ENCODE data around the gene STAMBP.
A peak's percentile ranks its signal among the peaks of the same experiment; 100 is the strongest.

Gene STAMBP

DNA sequence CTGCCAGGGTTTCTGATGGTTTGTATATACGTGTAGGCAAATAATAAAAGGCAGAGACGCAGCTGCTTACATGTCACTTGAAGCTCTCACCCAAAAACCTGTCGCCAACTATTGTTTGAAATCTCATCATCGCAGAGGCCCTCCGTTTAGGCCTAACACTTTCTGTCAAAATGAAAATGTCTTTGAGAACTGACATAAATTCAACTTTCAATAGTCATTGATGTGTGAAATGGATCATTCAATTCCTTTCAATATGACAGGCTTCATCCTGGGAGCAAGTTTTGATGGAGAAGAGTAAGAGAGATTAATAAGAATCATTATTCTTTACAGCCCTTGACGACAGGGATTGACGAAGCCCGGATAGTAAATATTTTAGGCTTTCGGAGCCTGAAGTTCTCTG is 66.7 kb downstream of the STAMBP start:
- DNase-seq (ENCODE audit: low read depth, low spot score), result no peak
- TF ChIP-seq, protein P1, sequence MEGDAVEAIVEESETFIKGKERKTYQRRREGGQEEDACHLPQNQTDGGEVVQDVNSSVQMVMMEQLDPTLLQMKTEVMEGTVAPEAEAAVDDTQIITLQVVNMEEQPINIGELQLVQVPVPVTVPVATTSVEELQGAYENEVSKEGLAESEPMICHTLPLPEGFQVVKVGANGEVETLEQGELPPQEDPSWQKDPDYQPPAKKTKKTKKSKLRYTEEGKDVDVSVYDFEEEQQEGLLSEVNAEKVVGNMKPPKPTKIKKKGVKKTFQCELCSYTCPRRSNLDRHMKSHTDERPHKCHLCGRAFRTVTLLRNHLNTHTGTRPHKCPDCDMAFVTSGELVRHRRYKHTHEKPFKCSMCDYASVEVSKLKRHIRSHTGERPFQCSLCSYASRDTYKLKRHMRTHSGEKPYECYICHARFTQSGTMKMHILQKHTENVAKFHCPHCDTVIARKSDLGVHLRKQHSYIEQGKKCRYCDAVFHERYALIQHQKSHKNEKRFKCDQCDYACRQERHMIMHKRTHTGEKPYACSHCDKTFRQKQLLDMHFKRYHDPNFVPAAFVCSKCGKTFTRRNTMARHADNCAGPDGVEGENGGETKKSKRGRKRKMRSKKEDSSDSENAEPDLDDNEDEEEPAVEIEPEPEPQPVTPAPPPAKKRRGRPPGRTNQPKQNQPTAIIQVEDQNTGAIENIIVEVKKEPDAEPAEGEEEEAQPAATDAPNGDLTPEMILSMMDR (IDR thresholded peaks at IDR 0.05; ENCODE audit: low read depth, low read length), result no peak
- in situ Hi-C loops (cut with HindIII; ENCODE audit: low sequenced_read_pairs), result no loop called here
- no peak overlapping the region for H3K4me3 ChIP-seq (ENCODE audit: low read depth, low read length)

DNA sequence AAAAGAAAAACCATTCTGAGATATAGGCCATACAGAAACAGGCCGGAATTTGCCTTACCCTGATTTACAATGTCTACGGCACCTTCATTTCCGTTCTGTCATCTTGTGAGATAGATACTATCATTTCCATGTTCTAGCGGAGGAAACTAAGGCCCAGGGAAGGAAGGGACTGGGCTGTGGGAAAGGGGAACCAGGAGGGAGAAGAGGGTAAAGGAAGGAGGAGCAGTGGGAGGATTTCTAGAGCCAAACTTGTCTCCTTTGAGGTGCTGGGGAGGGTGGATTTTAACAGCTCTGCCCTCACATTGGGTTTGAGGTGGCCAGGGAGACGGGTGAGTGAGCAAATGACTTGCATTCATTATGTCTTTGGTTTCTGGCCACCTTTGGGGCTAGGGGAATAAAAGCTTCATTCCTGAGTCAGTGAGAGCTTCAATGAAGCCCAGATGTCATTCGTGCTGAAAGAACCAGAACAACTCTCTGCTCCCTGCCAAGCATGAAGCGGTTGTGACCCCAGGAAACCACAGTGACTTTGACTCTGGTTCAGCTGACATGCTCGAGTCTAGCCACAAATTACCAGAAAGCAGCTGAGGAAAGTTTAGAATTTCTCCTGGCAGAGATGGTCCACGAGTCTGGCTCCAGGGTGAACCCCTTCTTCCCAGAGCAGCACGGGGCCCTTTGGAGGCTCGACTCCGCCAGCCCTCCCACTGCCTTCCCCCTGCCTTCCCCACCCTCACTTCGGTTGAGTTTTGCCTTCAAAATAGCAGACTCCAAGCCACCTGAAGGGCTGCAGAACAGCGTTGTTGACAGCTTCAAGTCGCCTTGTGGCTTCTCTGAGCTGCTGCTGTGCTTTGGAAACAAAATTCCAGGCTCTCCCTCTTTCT is 67.8 kb downstream of the STAMBP start:
- TF ChIP-seq, protein P1 (IDR thresholded peaks at IDR 0.05; ENCODE audit: low read depth, low read length), result no peak
- no peak overlapping the region for H3K4me3 ChIP-seq (ENCODE audit: low read depth, low read length)
- in situ Hi-C loops (cut with HindIII; ENCODE audit: low sequenced_read_pairs), result no loop called here
- peak; percentile 95 for DNase-seq (ENCODE audit: low read depth, low spot score)

DNA sequence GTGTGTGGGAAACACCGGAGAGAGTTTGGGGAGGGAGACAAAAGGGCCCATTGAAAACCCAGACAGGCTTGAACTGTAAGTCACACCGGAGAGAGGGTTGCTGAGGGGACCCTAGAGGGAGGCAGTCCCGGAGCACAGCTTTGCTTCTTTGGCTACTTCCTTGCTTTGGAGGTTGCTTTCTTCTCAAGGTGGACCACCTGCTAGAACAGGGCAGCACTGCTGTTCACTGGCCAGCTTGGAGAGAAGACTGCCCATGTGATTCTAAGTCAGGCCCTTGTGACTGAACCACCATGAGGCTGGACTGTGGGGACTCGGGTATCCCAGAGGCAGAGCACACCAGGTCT is 68.5 kb downstream of the STAMBP start:
- no peak for DNase-seq (ENCODE audit: low read depth, low spot score)
- in situ Hi-C loops (cut with HindIII; ENCODE audit: low sequenced_read_pairs), result no loop called here
- TF ChIP-seq, protein P1 (IDR thresholded peaks at IDR 0.05; ENCODE audit: low read depth, low read length), result no peak
- no peak overlapping the region for H3K4me3 ChIP-seq (ENCODE audit: low read depth, low read length)

DNA sequence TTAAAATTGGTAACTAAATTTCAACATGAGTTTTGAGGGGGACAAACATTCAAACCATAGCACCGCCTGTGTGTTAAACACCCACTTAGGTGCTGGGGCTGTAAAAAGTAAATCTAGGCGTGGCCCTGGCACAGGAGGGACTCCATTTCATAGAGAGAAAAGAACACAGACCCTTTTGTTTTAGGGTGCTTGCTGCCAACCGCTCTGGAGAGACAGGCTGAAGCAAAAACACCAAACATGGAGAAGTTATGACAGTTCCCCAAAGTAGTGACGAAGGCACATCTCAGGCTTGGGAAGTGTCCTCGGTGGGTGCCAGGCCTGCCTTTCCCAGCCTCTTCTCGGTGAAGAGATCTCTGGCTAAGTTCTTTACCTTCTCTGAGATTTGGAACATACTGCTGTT is 69.2 kb downstream of the STAMBP start:
- TF ChIP-seq, protein P1 (IDR thresholded peaks at IDR 0.05; ENCODE audit: low read depth, low read length), result no peak
- in situ Hi-C loops (cut with HindIII; ENCODE audit: low sequenced_read_pairs), result no loop called here
- H3K4me3 ChIP-seq (ENCODE audit: low read depth, low read length), result no peak overlapping the region
- DNase-seq (ENCODE audit: low read depth, low spot score), result no peak

DNA sequence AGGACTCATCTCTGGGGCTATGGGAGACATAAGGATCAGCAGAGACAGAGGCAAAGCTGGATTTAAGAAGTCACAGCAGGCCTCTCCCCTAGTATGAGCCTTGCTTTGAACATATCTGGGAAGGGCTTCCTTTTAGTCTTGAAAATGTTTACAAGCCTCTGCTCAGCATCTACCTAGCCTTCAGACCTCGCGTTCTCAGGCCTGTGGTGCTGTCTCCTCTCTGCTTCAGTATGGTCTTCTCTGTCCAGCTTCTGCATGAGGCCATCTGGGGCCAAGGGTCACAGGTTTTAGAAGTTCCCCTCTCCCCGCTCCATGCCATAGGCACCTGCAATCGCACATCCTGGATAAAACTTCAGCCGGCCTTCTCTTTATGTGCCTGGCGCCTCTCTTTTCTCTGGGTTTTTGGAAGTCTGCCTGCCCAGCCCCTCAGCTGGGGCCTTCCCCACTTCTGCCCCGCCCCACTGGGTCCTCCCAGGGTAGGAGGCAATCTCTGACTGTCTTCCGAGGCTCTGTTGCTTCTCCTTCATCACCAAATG is 71.1 kb downstream of the STAMBP start:
- in situ Hi-C loops (cut with HindIII; ENCODE audit: low sequenced_read_pairs), result no loop called here
- TF ChIP-seq, protein P1 (IDR thresholded peaks at IDR 0.05; ENCODE audit: low read depth, low read length), result no peak
- DNase-seq (ENCODE audit: low read depth, low spot score), result no peak
- no peak overlapping the region for H3K4me3 ChIP-seq (ENCODE audit: low read depth, low read length)

DNA sequence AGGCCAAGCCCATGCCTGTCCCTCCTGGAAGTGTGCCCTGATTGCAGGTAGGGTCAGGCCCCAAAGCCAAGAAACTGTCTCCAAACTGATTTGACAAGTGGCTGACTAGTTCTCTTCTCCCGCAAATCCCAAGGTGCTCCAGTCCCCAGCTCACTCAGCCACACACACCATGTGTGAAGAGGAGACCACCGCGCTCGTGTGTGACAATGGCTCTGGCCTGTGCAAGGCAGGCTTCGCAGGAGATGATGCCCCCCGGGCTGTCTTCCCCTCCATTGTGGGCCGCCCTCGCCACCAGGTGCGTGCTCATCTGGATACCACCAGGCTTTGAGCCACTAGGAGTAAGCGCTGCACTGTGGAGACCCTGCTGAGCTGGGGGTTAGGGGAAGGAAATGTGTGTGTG is 72.4 kb downstream of the STAMBP start:
- no peak for DNase-seq (ENCODE audit: low read depth, low spot score)
- TF ChIP-seq, protein P1 (IDR thresholded peaks at IDR 0.05; ENCODE audit: low read depth, low read length), result no peak
- no peak overlapping the region for H3K4me3 ChIP-seq (ENCODE audit: low read depth, low read length)
- in situ Hi-C loops (cut with HindIII; ENCODE audit: low sequenced_read_pairs), result no loop called here

Data from astrocyte of the spinal cord (primary cell).